ENCODE results near the gene CANX. TPM values are rescaled to one million over a fixed set of nuclear protein-coding genes. Genes with fewer than 3 reads are reported as not detected.

Gene CANX
- total RNA-seq, 1 donor from 2014 or later = 403 TPM

- Histone ChIP-seq H3K27me3 (no peaks in the 10 kb centered on the region), H3K27ac (no peak overlapping the region), H2AFZ (replicated peaks) (no peak overlapping the region), H3K36me3 (peaks cover 8% of the 10 kb centered on the region), H3K9ac (no peak overlapping the region), H4K20me1 (ENCODE audit: low read depth) (peaks cover 25% of the 10 kb centered on the region), H3K4me2 (no peak overlapping the region), H3F3A (ENCODE audit: low read depth) (no peaks in the 10 kb centered on the region), H3K4me1 (no peaks in the 10 kb centered on the region), H3K79me2 (ENCODE audit: low read depth) (no peaks in the 10 kb centered on the region), H3K4me3 (no peak overlapping the region), H3K9me3 (ENCODE audit: low read depth) (no peaks in the 10 kb centered on the region)
- TF ChIP-seq CTCF (IDR thresholded peaks at IDR 0.05) = no peak
- TF ChIP-seq EZH2 (IDR thresholded peaks at IDR 0.05) = no peak
- H3K4me1 Mint-ChIP-seq = no peaks in the 10 kb centered on the region
- no peak overlapping the region for H3K4me3 Mint-ChIP-seq
- H3K27ac Mint-ChIP-seq = no peak overlapping the region
- peaks cover 48% of the 10 kb centered on the region for H3K36me3 Mint-ChIP-seq
- H3K9me3 Mint-ChIP-seq = no peaks in the 10 kb centered on the region
- H3K27me3 Mint-ChIP-seq (ENCODE audit: insufficient read depth, low read depth) = peaks cover 2% of the 10 kb centered on the region
- DNase-seq (ENCODE audit: low spot score) = no peak
Measured at GRCh38 chr5:179773686-179774040, 74.9 kb downstream of the CANX start.

GRCh38 chr5:179774442-179774841, 75.7 kb downstream of the CANX start:
- Mint-ChIP-seq H3K36me3 (peaks cover 44% of the 10 kb centered on the region), H3K27me3 (ENCODE audit: insufficient read depth, low read depth) (peaks cover 2% of the 10 kb centered on the region), H3K27ac (no peak overlapping the region), H3K4me1 (no peaks in the 10 kb centered on the region), H3K9me3 (no peaks in the 10 kb centered on the region), H3K4me3 (no peak overlapping the region)
- no peaks in the 10 kb centered on the region for H3K9me3 ChIP-seq (ENCODE audit: low read depth)
- H3K4me1 ChIP-seq = no peaks in the 10 kb centered on the region
- H3K27me3 ChIP-seq = no peaks in the 10 kb centered on the region
- no peaks in the 10 kb centered on the region for H3F3A ChIP-seq (ENCODE audit: low read depth)
- H3K79me2 ChIP-seq (ENCODE audit: low read depth) = no peaks in the 10 kb centered on the region
- no peak overlapping the region for H3K27ac ChIP-seq
- TF ChIP-seq EZH2 (IDR thresholded peaks at IDR 0.05) (no peak), CTCF (IDR thresholded peaks at IDR 0.05) (no peak), EZH2phosphoT487 (IDR thresholded peaks at IDR 0.05) (no peak)
- peaks cover 17% of the 10 kb centered on the region for H4K20me1 ChIP-seq (ENCODE audit: low read depth)
- no peak for DNase-seq (ENCODE audit: low spot score)
- H3K4me2 ChIP-seq = no peak overlapping the region
- peaks cover 8% of the 10 kb centered on the region for H3K36me3 ChIP-seq
- H3K9ac ChIP-seq = no peak overlapping the region
- H2AFZ ChIP-seq (replicated peaks) = no peak overlapping the region
- H3K4me3 ChIP-seq = no peak overlapping the region

- H3K9ac ChIP-seq = no peak overlapping the region
- no peak overlapping the region for H3K4me3 ChIP-seq
- Mint-ChIP-seq H3K27me3 (ENCODE audit: insufficient read depth, low read depth) (peaks cover 2% of the 10 kb centered on the region), H3K36me3 (peaks cover 40% of the 10 kb centered on the region), H3K4me1 (no peaks in the 10 kb centered on the region), H3K4me3 (no peak overlapping the region), H3K9me3 (no peaks in the 10 kb centered on the region), H3K27ac (no peak overlapping the region)
- no peak overlapping the region for H3K27ac ChIP-seq
- H4K20me1 ChIP-seq (ENCODE audit: low read depth) = peaks cover 4% of the 10 kb centered on the region
- H3K4me1 ChIP-seq = no peaks in the 10 kb centered on the region
- H3F3A ChIP-seq (ENCODE audit: low read depth) = no peaks in the 10 kb centered on the region
- H3K4me2 ChIP-seq = no peak overlapping the region
- no peak for TF ChIP-seq EZH2phosphoT487 (IDR thresholded peaks at IDR 0.05)
- TF ChIP-seq CTCF (IDR thresholded peaks at IDR 0.05) = no peak
- no peak for TF ChIP-seq EZH2 (IDR thresholded peaks at IDR 0.05)
- no peaks in the 10 kb centered on the region for H3K79me2 ChIP-seq (ENCODE audit: low read depth)
- H2AFZ ChIP-seq (replicated peaks) = no peak overlapping the region
- DNase-seq (ENCODE audit: low spot score) = no peak
- no peaks in the 10 kb centered on the region for H3K27me3 ChIP-seq
- H3K36me3 ChIP-seq = no peaks in the 10 kb centered on the region
- H3K9me3 ChIP-seq (ENCODE audit: low read depth) = no peaks in the 10 kb centered on the region
Measured at GRCh38 chr5:179776411-179776938, 77.7 kb downstream of the CANX start.
